ENCODE measurements around the gene PLSCR1. TPM values are rescaled to one million over a fixed set of nuclear protein-coding genes. Genes with fewer than 3 reads are reported as not detected.
"Not testable (repeated sequence)": the region's sequence is repeated elsewhere in the genome, so short reads cannot be mapped to it uniquely, and the experiment has no call there.

PLSCR1 gene
- total RNA-seq, 4 donors from 2014 or later, result 23.8 to 34.4 (median 26.4) TPM

GRCh38 chr3:146530609-146531008, 13.8 kb downstream of the PLSCR1 start:
- intact Hi-C loops (cut with DNase I; ENCODE audit: low total_unique reads), result no loop called here
- whole genome bisulfite sequencing, 2 donors, result 70 to 71% methylated on average over 2 of the region's 2 CpGs
- no peak for TF ChIP-seq POLR2A (IDR thresholded peaks at IDR 0.05)
- TF ChIP-seq CTCF (IDR thresholded peaks at IDR 0.05), result no peak

GRCh38 chr3:146529021-146529420, 15.4 kb downstream of the PLSCR1 start:
- 75 to 79% methylated on average over 2 of the region's 2 CpGs for WGBS, 2 donors
- no peak for TF ChIP-seq POLR2A (IDR thresholded peaks at IDR 0.05)
- no peak for TF ChIP-seq CTCF (IDR thresholded peaks at IDR 0.05)
- DNase-seq (ENCODE audit: low spot score in 2 of 2), result no peak
- H3K4me3 ChIP-seq (ENCODE audit: low read depth, poor library complexity, severe bottlenecking), result no peak overlapping the region
- intact Hi-C loops (cut with DNase I; ENCODE audit: low total_unique reads), result no loop called here

More at GRCh38 chr3:146530609-146531008, 13.8 kb downstream of the PLSCR1 start:
- H3K4me3 ChIP-seq (ENCODE audit: low read depth, poor library complexity, severe bottlenecking), result no peak overlapping the region
- DNase-seq (ENCODE audit: low spot score in 2 of 2), result no peak

- H3K4me3 ChIP-seq (ENCODE audit: low read depth, poor library complexity, severe bottlenecking), result no peak overlapping the region
- intact Hi-C loops (cut with DNase I; ENCODE audit: low total_unique reads), result no loop called here
- DNase-seq (ENCODE audit: low spot score in 2 of 2), result no peak
- TF ChIP-seq POLR2A (IDR thresholded peaks at IDR 0.05) (no peak), CTCF (IDR thresholded peaks at IDR 0.05) (no peak)
- WGBS, 2 donors, result 61 to 74% methylated on average over 2 of the region's 2 CpGs
Observed at GRCh38 chr3:146524961-146525360, 19.4 kb downstream of the PLSCR1 start.

- TF ChIP-seq CTCF (IDR thresholded peaks at IDR 0.05) (no peak), POLR2A (IDR thresholded peaks at IDR 0.05) (no peak)
- WGBS, 2 donors, result 72% methylated on average over 4 of the region's 4 CpGs
- H3K4me3 ChIP-seq (ENCODE audit: low read depth, poor library complexity, severe bottlenecking), result no peak overlapping the region
- no peak for DNase-seq (ENCODE audit: low spot score in 2 of 2)
- intact Hi-C loops (cut with DNase I; ENCODE audit: low total_unique reads), result no loop called here
Observed at GRCh38 chr3:146523531-146523930, 20.9 kb downstream of the PLSCR1 start.

DNA sequence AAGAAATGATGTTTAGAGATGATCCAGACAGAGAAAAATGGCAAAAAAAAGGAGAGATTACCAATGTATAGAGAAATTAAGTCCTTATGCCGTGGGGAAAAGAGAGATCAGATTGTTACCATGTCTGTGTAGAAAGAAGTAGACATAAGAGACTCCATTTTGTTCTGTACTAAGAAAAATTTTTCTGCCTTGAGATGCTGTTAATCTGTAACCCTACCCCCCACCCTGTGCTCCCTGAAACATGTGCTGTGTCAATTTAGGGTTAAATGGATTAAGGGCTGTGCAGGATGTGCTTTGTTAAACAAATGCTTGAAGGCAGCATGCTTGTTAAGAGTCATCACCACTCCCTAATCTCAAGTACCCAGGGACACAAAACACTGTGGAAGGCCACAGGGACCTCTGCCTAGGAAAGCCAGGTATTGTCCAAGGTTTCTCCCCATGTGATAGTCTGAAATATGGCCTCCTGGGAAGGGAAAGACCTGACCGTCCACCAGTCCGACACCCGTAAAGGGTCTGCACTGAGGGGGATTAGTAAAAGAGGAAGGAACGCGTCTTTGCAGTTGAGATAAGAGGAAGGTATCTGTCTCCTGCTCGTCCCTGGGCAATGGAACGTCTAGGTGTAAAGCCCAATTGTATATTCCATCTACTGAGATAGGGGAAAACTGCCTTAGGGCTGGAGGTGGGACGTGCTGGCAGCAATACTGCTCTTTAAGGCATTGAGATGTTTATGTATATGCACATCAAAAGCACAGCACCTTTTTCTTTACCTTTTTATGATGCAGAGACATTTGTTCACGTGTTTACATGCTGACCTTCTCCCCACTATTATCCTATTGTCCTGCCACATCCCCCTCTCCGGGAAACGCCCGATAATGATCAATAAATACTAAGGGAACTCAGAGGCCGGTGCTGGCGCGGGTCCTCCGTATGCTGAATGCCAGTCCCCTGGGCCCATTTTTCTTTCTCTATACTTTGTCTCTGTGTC, 21.9 kb downstream of the PLSCR1 start:
- H3K4me3 ChIP-seq (ENCODE audit: low read depth, poor library complexity, severe bottlenecking); DNase-seq (ENCODE audit: low spot score in 2 of 2); intact Hi-C loops (cut with DNase I; ENCODE audit: low total_unique reads): not testable (repeated sequence)
- 82 to 91% methylated on average over 17 of the region's 17 CpGs for WGBS, 2 donors

- intact Hi-C loops (cut with DNase I; ENCODE audit: low total_unique reads), result no loop called here
- DNase-seq (ENCODE audit: low spot score in 2 of 2), result no peak
- no peak overlapping the region for H3K4me3 ChIP-seq (ENCODE audit: low read depth, poor library complexity, severe bottlenecking)
- 72 to 73% methylated on average over 1 of the region's 1 CpG for WGBS, 2 donors
- TF ChIP-seq POLR2A (IDR thresholded peaks at IDR 0.05) (no peak), CTCF (IDR thresholded peaks at IDR 0.05) (no peak)
Observed at GRCh38 chr3:146521394-146521793, 23.0 kb downstream of the PLSCR1 start.
